ENCODE data around the gene BST1.

DNA sequence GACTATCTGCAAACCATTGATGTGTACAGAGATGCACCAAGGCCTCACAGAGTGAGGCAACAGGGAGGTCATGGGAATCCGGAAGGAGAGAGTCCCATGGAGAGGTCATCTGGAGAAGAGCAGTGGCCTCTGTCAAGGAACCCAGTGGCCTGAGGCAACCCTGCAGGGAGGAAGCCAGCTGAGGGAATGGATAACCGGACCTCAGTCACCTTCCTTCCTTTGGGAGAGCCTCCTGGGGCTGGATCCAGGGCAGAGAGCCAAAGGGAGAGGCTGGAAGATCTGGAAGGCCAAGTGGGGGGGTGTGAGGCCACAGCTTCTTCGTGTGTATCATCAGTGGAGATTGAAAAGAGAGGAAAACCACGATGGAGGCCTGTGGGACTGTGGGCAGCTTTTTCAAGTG, 50.9 kb downstream of the BST1 start:
- TF ChIP-seq ZSCAN29 (IDR thresholded peaks at IDR 0.05), result no peak
- no peak for TF ChIP-seq SUPT20H (IDR thresholded peaks at IDR 0.05; ENCODE audit: borderline replicate concordance, control insufficient read depth, low read depth, low read length)
- TF ChIP-seq RAD21 (IDR thresholded peaks at IDR 0.05; ENCODE audit: insufficient read depth, low read depth, low read length), result no peak
- TF ChIP-seq SRF (IDR thresholded peaks at IDR 0.05; ENCODE audit: low read depth in 2 of 2, low read length in 2 of 2), result no peak
- no peak for TF ChIP-seq POLR2AphosphoS5 (IDR thresholded peaks at IDR 0.05; ENCODE audit: low read length)
- no peak for TF ChIP-seq EGR1 (IDR thresholded peaks at IDR 0.05; ENCODE audit: borderline replicate concordance in 1 of 2, low read depth in 2 of 2, low read length in 2 of 2)
- no peak for TF ChIP-seq EP300 (IDR thresholded peaks at IDR 0.05; ENCODE audit: borderline replicate concordance in 1 of 2, control insufficient read depth in 1 of 2, low read depth in 2 of 2, low read length in 2 of 2)
- TF ChIP-seq, protein P1, sequence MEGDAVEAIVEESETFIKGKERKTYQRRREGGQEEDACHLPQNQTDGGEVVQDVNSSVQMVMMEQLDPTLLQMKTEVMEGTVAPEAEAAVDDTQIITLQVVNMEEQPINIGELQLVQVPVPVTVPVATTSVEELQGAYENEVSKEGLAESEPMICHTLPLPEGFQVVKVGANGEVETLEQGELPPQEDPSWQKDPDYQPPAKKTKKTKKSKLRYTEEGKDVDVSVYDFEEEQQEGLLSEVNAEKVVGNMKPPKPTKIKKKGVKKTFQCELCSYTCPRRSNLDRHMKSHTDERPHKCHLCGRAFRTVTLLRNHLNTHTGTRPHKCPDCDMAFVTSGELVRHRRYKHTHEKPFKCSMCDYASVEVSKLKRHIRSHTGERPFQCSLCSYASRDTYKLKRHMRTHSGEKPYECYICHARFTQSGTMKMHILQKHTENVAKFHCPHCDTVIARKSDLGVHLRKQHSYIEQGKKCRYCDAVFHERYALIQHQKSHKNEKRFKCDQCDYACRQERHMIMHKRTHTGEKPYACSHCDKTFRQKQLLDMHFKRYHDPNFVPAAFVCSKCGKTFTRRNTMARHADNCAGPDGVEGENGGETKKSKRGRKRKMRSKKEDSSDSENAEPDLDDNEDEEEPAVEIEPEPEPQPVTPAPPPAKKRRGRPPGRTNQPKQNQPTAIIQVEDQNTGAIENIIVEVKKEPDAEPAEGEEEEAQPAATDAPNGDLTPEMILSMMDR (IDR thresholded peaks at IDR 0.05 in 2 of 3, conservative IDR thresholded peaks at IDR 0.05 in 1 of 3; ENCODE audit: control insufficient read depth in 2 of 3, extremely low read depth in 1 of 3, insufficient read depth in 1 of 3, low read depth in 3 of 3, low read length in 3 of 3), result no peak
